HG03095 (cell line): ENCODE results near the gene SNX25.
"Not testable (repeated sequence)": the region's sequence is repeated elsewhere in the genome, so short reads cannot be mapped to it uniquely, and the experiment has no call there.

Experiments used
- ATAC-seq: cut with Tn5 transposase; IDR thresholded peaks from one replicate; pipeline ENCODE4 v1.9.1; 2021; ENCODE audit warnings: moderate library complexity; ENCODE audit not compliant: unreplicated experiment

Gene SNX25

DNA sequence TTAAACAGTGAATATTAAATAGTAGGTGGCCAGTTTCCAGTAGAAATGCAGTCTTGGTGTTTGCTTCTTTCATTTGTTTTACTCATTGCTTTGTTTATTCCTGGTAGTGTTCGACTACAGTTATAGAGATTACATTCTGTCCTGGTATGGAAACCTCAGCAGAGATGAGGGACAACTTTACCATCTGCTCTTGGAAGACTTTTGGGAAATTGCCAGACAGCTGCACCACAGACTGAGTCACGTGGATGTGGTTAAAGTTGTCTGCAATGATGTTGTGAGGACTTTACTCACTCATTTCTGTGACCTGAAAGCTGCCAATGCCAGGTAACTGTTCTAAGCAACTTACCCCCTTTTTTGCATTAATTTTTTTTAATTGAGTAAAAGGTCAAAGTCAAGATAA lies 49.3 kb downstream of the SNX25 start:
- ATAC-seq: not testable (repeated sequence)

DNA sequence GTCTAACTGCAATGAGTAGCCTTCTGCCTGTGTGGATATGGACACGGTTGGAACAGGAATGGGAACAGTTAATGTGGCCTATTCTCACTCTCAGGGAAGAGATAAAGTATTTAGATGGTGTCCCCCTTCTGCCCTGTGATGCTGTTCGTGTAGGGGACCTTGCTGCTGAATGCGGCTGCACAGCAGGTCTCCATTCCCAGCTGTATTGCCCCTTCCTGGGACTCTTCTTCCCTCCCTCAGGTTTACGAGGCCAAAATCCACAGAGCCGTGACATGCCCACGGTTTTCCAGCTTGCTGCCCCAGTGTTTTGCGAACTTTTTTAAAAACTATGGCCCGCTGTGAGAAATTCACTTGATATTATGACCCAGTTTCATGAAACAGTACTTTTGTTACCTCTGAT lies 50.3 kb downstream of the SNX25 start:
- ATAC-seq: no peak

DNA sequence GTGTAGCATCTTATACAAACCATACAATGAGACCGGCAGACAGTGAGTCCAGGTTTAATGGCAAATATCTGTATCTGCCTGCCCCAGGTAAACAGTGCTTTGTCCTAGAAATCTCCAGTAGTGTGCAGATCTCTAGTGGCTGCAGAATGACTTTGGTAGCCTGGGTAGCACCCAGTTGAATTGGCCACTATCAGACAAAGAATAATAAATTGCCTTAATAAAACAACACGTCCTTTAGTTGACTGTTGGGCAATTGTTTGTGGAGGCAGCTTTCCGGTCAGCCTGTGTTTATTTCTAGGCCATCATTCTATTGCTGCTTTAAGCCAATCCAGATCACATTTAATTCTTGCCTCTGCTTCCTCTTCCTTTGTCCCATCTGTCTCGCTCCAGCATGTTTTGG lies 52.5 kb downstream of the SNX25 start:
- no peak for ATAC-seq

- peak; percentile 57 for ATAC-seq
These were observed 54.0 kb downstream of the SNX25 start for GRCh38 chr4:185263419-185263818.

DNA sequence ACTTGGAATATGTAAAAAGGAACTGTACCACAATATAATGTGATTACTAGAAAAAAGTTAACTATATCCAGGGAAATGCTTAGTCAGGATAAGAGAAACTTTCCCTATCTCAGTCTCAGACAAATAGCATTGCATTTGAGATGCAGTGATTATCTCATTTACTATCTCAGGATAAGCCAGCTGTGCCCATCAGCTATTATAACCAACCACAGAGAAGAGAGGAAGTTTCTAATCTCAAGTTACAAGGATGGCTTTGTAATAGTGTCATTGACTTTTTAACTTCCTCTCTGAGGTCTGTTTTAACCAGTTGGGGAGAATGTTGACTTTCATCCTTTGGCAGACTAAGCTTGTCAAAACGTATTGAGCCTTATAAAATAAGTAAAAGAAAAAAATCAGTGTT lies 56.5 kb downstream of the SNX25 start:
- peak; percentile 56 for ATAC-seq

DNA sequence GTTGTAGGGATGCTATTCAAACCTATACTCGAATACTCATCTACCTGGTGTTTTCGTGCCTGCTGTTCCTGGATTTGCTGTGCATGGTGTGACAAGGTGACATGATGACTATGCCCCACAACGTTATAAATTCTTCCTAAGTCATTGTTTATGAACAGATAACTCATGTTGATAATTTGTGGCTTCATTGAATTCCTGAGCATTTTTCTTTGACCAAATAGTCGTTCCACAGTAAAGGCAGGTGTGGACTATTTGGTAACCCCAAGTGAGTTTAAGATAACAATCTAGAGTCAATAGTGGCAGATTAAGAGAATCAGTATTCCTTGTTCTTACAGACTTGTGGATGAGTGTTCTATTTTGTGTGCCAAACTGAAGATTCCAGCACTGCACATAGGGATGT lies 59.9 kb downstream of the SNX25 start:
- no peak for ATAC-seq

GRCh38 chr4:185270037-185270436 lies 60.6 kb downstream of the SNX25 start:
- ATAC-seq: no peak

- ATAC-seq: no peak
These were observed 61.5 kb downstream of the SNX25 start for GRCh38 chr4:185270885-185271284.

- no peak for ATAC-seq
These were observed 62.8 kb downstream of the SNX25 start for GRCh38 chr4:185272245-185272644.

- ATAC-seq: no peak
These were observed 66.1 kb downstream of the SNX25 start for GRCh38 chr4:185275501-185275900.

DNA sequence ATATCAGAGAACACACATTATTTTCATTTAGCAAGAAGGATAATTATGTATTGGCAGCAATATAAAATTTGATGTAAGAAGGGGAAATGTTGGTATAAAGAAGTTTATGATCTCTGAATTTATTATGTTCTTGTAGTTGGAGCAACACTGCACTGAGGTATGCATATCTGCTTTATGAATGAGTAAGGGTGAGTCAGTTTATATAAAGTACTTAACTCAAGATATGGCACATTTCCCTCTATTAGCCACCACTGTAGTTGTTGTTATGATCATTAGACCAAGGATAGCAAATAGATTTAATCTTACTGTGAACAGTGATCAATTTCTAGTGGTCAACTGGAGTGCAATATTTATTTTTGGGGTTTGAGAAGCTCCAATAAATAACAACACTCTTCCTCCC lies 66.6 kb downstream of the SNX25 start:
- ATAC-seq: no peak

GRCh38 chr4:185278716-185279115 lies 69.3 kb downstream of the SNX25 start:
- no peak for ATAC-seq

- ATAC-seq: no peak
These were observed 71.2 kb downstream of the SNX25 start for GRCh38 chr4:185280608-185281007.

DNA sequence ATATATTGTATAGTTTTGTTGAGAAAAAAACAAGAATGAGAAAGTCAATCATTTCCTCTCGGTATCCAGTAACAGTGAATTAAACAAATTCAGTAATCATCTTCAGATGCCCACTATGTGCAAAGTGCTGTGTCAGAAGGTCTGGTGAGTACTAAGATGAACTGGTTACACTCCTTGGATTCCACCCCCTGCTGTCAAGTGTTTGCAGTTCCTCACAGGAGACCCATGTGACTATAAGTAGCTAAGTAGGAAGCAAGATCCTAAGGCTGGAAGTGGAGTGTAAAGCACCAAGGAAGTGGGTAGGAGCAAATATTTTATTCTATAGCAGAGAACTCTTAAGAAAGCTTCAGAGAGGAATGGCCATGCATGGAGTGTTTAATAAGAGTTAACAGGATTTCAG lies 73.6 kb downstream of the SNX25 start:
- no peak for ATAC-seq

DNA sequence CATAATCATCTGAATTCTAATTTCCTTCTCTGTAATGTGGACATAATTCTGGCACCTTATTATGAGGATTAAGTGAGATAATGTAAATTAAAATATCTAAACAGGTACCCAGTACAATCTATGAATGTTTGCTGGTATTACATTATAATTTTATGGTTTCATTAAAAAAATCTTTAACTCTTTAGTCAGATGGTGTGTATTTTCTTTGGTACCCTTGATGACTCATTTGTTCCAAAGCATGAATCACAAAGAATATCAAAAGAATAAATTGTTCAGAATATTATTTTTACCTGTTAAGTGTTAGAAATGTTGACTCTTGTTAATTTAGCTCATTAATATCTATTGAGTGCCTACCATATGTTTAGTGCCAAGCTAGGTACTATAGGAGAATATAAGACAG lies 74.3 kb downstream of the SNX25 start:
- ATAC-seq: no peak

DNA sequence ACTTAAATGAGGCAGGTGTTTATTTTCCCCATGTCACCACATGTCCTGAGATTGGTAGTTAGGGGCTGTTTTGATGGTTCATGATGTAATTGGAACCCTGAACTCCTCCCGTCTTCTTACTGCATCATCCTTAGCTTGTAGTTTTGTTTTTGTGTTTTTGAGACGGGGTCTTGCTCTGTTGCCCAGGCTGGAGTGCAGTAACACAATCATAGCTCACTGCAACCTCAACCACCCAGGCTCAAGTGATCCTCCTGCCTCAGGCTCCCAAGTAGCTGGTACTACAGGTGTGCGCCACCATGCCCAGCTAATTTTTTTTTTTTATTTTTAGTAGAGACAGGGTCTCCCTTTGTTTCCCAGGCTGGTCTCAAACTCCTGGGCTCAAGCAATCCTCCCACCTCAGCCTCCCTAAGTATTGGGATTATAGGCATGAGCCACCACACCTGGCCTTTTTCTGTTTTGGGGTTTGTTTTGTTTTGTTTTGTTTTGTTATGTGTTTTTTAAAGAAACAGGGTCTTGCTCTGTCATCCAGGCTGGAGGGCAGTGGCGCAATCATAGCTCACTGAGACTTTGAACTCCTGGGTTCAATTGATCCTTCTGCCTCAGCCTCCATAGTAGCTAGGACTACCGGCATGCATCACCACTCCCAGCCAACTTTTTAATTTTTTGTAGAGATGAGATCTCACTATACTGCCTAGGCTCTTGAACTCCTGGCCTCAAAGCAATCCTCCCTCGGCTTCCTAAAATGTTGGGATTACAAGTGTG lies 76.4 kb downstream of the SNX25 start:
- no peak for ATAC-seq

GRCh38 chr4:185286571-185286970 lies 77.2 kb downstream of the SNX25 start:
- no peak for ATAC-seq

DNA sequence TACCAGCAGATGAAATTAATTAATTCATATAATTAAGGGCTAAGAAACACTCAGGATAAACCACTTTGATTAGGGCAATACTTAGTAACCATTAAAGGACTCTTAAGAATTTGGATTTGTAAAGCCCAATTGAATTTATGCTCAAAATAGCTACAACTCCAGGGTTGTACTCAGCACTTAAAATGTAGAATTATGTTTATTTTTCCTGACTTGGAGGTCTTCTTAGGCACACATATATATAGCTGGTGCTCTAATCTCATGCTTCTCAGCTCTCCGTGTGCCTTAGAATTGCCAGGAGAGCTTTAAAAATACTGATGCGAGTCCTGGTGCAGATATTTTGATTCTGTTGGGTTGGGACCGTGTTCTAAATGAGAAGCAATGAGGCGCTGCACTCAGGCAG lies 77.6 kb downstream of the SNX25 start:
- ATAC-seq: no peak

DNA sequence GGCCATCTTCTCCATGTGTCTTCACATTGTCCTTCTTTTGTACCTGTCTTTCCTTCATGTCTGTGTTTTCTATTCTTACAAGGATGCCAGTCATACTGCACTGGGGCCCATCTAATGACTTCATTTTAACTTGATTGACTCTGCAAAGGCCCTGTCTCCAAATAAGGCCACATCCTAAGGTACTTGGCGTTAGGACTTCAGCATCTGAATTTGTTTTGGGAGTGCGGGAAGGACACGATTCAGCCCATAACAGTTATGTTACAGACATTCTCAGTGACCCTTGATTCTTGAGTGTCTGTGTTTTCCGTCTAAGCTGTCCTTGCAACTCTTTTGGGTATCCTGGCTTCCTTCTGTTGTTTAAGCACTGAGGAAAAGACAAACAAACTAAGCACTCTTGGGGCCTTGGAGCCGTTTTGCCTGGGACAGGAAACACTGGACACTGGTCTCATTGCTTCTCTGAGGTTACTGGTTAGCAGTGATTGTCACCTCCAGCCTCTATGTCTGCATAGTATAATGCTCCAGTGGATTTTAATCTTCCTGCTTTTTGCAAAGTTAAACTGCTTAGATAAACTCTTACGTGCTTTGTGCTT lies 80.7 kb downstream of the SNX25 start:
- no peak for ATAC-seq

- ATAC-seq: no peak
These were observed 81.3 kb downstream of the SNX25 start for GRCh38 chr4:185290656-185291055.

GRCh38 chr4:185293202-185293601 lies 83.8 kb downstream of the SNX25 start:
- no peak for ATAC-seq

DNA sequence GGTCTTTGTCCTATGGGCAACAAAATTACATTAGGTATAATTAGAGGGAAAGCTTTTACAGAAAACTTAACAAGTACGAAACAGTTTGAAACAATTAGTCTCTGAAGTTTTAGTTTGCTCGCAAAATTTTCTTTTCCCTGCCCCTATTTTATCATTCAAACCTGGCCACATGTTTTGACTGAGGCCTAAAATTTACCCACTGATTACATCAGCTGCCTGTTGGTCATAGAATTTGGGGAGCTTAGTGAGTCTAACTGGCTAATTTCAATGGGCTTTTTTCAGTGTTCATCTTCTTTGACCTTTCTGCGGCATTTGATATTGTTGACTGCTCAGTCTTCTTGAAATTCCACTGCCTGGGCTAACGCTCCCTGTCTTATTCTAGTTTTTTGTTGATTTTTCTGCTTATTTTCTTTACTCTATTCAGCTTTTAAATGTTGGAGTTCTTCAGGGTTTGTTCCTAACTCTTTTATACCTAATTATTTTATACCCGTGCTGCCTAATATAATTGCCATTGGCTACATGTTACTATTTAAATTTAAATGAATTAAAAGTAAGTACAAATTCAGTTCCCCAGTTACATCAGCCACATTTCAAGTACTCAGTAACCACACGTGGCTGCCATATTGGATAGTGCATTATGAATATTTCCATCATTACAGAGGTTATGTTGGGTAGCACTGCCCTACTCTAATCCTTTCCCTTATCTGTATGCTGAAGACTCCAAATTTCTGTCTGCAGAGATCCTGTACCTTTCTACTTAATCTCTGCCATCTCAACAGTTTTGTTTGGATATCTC lies 87.5 kb downstream of the SNX25 start:
- ATAC-seq: no peak
